Hepatocyte (in vitro differentiated cells): ENCODE data around the gene SELENOF.

Experiments used
- CTCF ChIP-seq: fragments of 200-600 bp; sonication (generic); IDR thresholded peaks from 2 replicates; pipeline ENCODE4 v1.5.1; 2016; ENCODE audit warnings: antibody characterized with exemption, mild to moderate bottlenecking; ENCODE audit not compliant: poor library complexity
- EZH2 ChIP-seq: fragments of 200-600 bp; sonication (generic); IDR thresholded peaks from 2 replicates; pipeline ENCODE4 v1.6.1; 2016; ENCODE audit warnings: antibody characterized with exemption, mild to moderate bottlenecking, borderline replicate concordance
- EZH2phosphoT487 ChIP-seq: fragments of 200-600 bp; sonication (generic); IDR thresholded peaks from one replicate; pipeline ENCODE4 v1.6.1; 2018; ENCODE audit warnings: antibody characterized with exemption, mild to moderate bottlenecking, low read depth, moderate library complexity; ENCODE audit not compliant: unreplicated experiment, severe bottlenecking

DNA sequence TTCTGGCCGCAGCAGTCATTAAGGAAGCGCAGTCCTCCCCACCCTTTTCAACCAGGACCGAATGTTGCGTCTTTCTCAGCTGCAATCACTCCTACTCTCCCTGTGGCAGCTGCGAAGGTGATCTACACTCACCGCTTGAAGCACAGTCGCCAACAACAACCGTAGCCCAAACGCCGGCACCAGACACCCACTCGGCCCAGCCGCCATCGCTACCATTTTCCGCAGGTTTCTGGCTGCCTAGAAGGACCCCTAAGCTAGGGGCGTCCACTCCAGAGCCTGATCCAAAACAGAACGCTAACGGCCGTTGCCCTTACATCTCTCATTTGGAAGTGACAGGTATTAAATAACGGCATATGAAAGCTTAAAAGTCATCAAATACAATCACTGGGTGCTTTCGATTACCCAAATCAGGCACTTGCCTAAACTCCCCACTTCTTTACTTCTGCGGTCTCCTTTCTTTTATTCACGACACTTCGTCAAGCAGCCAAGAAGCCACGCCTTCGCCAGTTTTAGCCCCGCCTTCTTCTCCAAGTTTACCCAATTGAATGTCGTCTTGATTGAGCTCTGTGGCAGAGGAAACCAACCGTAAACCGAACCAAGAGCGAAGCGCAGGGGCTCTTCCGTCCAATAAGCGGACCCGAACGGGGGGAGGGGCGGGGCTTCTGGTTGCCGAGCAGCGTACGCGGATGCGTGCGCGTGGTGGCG lies at the start of gene SELENOF:
- TF ChIP-seq CTCF = no peak
- TF ChIP-seq EZH2 = no peak
- no peak for TF ChIP-seq EZH2phosphoT487
